Hematopoietic multipotent progenitor cell treated with erythropoietin and hydrocortisone succinate and interleukin-3 and kit ligand, for 8 days (in vitro differentiated cells): Measurements from ENCODE around the gene TMEM72.
A peak's percentile ranks its signal among the peaks of the same experiment; 100 is the strongest.

Experiments
- DNase-seq: peaks from one replicate; pipeline ENCODE4 v3.0.0-alpha.2; 2015

TMEM72 gene

GRCh38 chr10:44956717-44957706 is 45.9 kb downstream of the TMEM72 start:
- no peak for DNase-seq

GRCh38 chr10:44958196-44958897 is 47.2 kb downstream of the TMEM72 start:
- DNase-seq = no peak

- DNase-seq = no peak
Measured at GRCh38 chr10:44958898-44959246, 47.7 kb downstream of the TMEM72 start.

- DNase-seq = peak; percentile 90
Measured at GRCh38 chr10:44959247-44960087, 48.3 kb downstream of the TMEM72 start, which contains the start of gene RASSF4. TSS of gene RASSF4 (plus strand) at chr10:44959802. CDS start at chr10:44970203, 10,401 bp downstream.

GRCh38 chr10:44960088-44960460 is 48.9 kb downstream of the TMEM72 start:
- DNase-seq = no peak

- no peak for DNase-seq
Measured at GRCh38 chr10:44960482-44961229, 49.5 kb downstream of the TMEM72 start.

- DNase-seq = no peak
Measured at GRCh38 chr10:44961230-44961571, 50.1 kb downstream of the TMEM72 start.

GRCh38 chr10:44961931-44962750 is 51.0 kb downstream of the TMEM72 start:
- no peak for DNase-seq

- DNase-seq = no peak
Measured at GRCh38 chr10:44962870-44963738, 52.0 kb downstream of the TMEM72 start.

GRCh38 chr10:44963772-44964633 is 52.9 kb downstream of the TMEM72 start:
- DNase-seq = no peak

GRCh38 chr10:44965104-44965503 is 54.0 kb downstream of the TMEM72 start:
- no peak for DNase-seq

- no peak for DNase-seq
Measured at GRCh38 chr10:44965651-44966097, 54.5 kb downstream of the TMEM72 start.

- DNase-seq = no peak
Measured at GRCh38 chr10:44966129-44966815, 55.1 kb downstream of the TMEM72 start.

- no peak for DNase-seq
Measured at GRCh38 chr10:44966816-44967509, 55.8 kb downstream of the TMEM72 start.

- DNase-seq = no peak
Measured at GRCh38 chr10:44967616-44968015, 56.5 kb downstream of the TMEM72 start.

GRCh38 chr10:44968091-44968490 is 57.0 kb downstream of the TMEM72 start:
- peak; percentile 30 for DNase-seq

GRCh38 chr10:44968500-44969400 is 57.6 kb downstream of the TMEM72 start:
- DNase-seq = no peak
